HG03039 (cell line): ENCODE results near the gene PON1.

Experiments
- ATAC-seq: cut with Tn5 transposase; IDR thresholded peaks from one replicate; pipeline ENCODE4 v1.9.1; 2021; ENCODE audit warnings: mild to moderate bottlenecking, moderate library complexity; ENCODE audit not compliant: unreplicated experiment

Gene PON1

GRCh38 chr7:95261895-95262415, 62.4 kb downstream of the PON1 start:
- no peak for ATAC-seq

DNA sequence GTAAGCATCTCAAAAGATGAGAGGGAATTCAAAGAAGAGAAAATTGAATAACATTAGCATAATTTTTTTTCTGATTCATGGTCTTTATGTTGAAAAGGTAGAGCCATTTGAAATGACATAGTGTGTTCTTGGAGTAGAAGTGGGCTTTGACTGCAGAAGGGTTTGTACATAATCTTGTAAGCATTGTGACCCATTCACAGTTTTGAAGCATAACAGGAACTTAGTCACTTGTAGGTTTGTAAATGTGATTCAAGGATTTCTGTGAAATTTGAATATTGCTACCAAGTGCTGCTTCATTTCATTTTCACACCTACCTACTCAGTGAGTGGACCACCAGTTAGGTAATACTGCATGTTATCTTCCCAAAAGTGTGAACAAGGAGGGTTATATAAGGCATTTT, 68.6 kb downstream of the PON1 start:
- ATAC-seq: no peak

DNA sequence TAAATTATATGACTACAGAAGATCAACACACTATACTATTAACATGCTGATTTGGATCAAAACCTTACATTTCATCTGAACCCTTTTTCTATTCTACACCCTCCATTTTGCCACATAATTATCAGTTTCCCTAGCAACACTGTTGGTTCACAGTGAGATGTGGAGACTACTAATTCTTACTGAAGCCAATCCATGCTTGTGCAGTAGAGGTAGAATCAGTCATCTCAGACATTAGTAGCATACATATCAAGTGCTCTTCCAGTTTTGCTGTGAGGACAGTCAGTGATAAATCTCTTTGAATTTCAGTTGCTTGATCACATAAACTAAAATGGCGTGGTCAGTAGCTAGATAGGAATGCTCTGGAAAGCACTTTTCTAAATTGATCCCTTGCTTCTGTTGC, 70.3 kb downstream of the PON1 start:
- no peak for ATAC-seq

DNA sequence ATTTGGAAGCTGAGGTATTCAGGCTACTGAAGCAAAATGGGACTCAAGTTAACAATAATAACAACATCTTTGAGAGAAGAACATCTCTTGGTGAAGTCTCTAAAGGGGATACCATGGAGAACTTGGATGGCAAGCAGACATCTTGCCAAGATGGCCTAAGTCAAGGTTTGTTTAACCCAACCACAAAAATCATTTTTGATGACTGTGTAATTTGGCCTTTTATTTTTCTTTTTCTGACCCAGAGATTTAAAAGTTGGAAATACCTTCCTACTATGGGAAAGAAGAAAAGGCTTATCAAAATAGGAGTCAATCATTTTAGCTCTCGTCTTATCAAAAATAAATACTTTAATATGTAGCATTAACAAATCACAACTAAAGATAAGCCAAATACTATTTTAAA, 72.4 kb downstream of the PON1 start:
- ATAC-seq: no peak

DNA sequence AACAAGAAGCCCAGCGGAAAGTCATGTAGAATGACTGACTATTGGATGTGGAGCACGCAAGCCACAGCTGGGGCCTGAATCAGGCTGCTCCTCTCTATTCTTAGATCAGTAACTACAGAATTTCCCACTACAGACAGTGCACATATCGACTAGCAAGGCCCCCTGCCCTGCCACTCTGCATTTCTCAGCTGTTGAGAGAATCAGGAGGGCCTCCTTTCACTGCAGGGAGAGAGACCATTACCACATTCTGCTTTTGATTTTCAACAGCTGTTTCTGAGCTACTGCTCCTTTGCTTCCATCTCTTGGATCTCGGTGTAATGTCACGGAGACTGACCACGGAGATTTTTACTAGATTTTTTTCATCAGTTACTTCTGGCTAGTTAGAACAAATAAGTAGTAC, 73.8 kb downstream of the PON1 start:
- no peak for ATAC-seq
